GM19238 (cell line): ENCODE results near the gene A2ML1.
"Not testable (repeated sequence)": the region's sequence is repeated elsewhere in the genome, so short reads cannot be mapped to it uniquely, and the experiment has no call there.

Source experiments
- DNase-seq: peaks from one replicate; pipeline ENCODE4 v3.0.0; 2011; ENCODE audit warnings: low spot score; ENCODE audit not compliant: insufficient read length

Gene A2ML1

DNA sequence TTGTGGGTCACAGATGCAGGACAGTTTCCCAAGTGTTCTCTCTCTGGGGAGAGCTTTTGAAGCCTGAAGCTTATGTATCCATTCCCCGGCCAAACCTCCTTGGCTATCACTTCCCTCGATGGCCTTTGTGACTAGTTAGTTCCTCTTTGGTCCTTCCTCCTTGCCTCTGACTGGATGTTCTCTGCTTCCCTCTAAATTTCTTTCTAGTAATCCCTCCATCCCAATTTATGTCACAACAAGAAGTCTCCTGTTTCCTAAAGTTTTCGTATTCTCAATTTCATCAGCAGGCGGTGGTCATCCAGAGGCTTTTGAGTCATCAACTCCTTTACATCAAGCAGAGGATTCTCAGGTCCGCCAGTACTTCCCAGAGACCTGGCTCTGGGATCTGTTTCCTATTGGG is 27.5 kb downstream of the A2ML1 start:
- no peak for DNase-seq

DNA sequence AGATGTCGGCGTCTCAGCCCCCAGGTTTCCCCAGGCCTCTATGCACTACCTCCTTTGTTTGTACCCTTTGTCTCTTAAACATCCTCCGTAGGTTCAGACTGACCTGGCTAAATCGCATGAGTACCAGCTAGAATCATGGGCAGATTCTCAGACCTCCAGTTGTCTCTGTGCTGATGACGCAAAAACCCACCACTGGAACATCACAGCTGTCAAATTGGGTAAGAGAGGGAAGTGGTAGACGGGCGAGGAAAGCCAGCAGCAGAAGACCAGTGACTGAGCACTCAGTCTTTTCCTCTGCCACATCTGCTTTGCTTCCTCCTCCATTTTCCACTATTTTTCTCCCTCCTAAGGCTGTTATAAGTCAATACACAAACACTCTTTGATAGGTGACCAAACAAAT is 29.7 kb downstream of the A2ML1 start:
- no peak for DNase-seq

DNA sequence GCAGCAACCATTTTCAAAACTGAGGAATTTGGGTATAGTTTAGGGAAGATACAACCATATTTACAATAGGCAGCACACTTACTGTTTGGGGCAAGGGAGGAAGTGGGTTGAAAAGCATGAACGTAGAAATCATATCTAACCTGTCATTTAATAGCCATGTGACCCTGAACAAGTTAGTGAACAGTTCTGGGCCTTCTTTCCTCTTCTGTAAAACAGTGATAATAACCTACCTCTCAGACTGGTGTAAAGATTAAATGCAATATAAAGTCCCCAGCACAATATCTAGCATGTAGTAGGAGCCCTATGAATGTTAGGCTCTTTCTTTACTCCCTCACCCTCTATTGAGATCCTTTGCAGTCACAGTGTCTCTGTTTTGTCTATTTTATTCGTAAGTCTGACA is 33.5 kb downstream of the A2ML1 start:
- no peak for DNase-seq

DNA sequence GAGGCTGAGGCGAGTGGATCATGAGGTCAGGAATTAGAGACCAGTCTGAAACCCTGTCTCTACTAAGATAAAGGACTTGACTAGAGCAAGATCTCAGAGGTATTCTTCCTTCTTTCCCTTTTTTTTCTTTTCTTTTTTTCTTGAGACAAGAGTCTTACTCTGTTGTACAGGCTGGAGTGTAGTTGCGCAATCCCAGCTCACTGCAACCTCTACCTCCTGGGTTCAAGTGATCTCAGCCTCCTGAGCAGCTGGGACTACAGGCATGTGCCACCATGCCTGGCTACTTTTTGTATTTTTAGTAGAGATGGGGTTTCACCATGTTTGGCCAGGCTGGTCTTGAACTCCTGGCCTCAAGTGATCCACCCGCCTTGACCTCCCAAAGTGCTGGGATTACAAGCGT is 37.0 kb downstream of the A2ML1 start:
- DNase-seq = not testable (repeated sequence)

DNA sequence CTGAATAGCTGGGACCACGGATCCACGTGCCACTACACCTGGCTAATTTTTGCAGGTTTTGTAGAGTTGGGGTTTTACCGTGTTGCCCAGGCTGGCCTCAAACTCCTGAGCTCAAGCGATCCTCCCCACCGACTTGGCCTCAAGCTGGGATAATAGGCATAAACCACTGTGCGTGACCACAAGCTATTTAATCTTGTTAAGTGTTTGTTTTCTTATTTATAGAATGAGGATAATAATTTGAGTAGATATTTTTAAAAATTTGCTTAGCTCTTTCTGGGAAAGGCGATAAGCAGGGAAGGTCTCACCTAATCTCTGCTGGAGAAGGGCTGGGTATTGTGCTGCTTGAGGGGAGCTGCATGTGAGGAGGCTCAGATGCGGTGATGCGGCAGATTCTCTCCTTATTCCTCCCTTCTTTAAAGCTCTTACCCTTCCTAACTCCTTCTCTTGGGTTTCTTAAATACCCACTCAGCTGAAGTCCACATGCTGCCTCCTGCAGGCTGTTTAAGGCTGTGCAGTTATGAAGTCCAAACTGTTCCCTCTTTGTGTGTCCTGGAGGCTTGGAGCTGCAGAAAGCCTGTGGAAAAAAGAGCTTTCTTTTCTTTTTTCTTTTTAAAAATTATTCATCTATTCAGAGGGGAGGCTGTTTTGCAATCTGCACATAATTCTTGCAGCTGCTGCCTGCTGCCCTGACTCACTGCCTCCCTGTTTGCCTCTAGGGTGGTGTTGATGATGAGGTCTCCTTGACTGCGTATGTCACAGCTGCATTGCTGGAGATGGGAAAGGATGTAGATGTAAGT is 37.9 kb downstream of the A2ML1 start:
- no peak for DNase-seq

DNA sequence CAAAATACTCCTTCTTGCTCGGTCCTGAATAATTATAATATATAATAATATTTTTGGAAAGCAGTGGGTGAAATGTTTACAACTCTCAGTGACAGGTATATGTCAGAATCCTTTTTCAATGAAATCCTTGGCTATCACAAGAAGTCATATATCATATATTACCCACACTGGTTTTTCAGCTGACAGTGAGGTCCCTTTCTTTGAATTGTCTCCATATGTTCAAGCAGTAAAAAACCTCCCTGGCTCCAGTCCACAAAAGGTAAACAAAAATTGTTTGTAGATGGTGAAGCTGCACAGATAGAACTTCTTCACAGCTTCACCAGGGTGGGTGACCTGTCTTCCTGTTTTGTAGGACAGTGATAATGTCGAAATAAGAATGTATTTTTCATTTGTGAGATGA is 44.0 kb downstream of the A2ML1 start:
- no peak for DNase-seq

DNA sequence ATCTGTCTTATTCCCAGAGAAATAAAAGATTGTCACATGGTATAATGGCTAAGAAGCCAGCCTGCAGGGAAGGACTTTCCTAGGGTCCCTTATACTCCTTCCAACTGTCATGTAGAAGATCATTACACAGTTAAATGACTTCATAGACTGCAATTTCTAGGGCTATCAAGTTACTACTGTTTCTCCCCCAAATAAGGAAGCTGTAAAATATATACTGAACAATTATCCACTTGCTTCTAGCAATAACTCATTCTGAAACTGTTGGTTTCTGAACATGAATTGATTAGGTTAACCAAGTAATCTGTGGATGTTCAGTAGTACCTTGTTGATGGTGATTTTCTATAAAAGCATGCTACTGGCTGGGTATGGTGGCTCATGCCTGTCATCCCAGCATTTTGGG is 44.6 kb downstream of the A2ML1 start:
- no peak for DNase-seq

DNA sequence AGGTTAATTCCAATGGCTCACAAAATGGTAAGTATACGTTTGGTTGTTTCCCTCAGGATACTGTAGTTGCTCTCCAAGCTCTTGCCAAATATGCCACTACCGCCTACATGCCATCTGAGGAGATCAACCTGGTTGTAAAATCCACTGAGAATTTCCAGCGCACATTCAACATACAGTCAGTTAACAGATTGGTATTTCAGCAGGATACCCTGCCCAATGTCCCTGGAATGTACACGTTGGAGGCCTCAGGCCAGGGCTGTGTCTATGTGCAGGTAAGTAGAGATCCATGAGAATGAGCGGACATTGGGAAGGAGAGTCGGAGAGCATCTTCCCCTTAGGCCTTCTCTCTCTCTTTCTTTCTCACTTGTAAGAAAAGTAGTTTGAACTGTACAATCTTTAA is 45.4 kb downstream of the A2ML1 start:
- DNase-seq = no peak

DNA sequence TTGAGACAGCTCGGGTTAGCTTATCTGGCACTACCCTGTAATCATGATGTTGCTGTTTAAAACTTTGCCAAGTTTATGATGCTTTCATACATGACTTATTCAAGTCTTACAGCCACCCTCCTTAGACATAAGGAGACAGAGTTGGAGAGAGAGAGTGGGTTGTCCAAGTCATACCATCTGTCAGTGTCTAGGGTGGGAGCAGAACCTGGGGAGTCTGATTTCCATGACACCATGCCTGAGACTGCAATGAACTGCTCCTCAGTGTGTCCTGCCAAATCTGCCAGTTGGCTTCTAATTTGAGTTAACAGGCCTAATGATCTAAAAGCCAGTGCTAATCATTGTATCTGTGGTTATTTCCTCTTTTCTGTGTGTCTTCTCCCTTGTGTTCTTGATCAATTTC is 48.2 kb downstream of the A2ML1 start:
- no peak for DNase-seq

DNA sequence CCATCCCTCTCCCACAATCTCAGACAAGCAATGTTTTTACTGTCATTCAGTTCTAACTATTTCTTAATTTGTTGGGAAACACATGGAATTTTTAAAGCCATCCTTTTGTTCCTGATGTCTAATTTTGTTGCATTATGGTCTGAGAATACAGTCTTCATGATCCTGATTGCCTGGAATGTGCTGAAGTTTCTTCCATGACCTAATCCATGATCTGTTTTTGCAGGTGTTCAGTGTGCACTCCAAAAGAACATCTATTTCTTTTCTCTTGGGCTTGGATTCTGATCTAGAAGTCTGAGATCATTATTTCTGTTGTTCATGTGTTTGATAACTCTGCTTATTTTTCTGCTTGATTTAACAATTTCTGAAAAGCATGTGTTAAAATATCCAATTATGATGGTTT is 48.6 kb downstream of the A2ML1 start:
- DNase-seq = no peak

DNA sequence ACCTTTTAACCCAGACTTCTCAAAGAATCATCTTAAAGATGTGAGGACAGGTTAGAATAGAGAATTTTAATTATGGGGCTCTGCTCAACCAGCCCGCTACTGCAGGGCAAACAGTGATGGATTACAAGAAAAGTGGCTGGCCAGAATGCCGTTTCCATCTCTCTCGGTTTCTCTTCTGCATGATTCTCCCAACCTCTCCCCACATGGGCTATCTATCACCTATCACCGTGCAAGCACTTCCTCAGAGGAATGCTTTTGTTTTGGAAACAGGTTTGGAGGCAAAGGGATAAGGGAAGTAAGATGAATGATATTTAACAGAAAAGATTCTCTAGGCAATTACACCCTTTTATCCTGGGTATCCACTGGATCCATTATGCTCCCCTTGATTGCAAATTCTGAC is 54.5 kb downstream of the A2ML1 start:
- no peak for DNase-seq

DNA sequence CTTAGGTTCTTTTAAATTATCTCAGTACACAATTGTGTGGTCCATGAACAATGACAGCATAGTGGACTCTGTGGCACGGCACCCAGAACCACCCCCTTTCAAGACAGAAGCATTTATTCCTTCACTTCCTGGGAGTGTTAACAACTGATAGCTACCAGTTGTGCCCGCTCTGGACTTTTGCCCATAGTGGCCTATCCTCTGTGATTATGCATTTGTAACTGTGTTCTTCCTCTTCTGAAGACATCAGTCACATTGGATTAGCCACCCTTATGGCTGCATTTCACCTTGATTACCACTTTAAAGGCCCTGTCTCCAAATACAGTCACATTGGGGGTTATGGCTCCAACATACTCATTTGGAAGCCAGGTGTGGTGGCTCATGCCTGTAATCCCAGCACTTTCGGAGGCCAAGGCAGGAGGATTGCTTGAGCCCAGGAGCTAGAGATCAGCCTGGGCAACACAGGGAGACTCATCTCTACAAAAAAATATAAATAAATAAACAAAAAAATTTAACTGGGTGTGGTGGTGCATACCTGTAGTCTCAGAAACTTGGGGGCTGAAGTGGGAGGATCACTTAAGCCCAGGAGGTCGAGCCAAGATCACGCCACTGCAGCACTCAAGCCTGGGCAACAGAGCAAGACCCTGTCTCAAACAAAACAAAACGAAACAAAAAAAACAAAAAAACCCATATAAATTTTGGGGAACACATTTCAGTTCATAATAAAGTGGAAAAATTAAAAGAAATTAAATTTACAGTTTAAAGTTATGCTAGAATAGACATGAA is 64.3 kb downstream of the A2ML1 start:
- no peak for DNase-seq

DNA sequence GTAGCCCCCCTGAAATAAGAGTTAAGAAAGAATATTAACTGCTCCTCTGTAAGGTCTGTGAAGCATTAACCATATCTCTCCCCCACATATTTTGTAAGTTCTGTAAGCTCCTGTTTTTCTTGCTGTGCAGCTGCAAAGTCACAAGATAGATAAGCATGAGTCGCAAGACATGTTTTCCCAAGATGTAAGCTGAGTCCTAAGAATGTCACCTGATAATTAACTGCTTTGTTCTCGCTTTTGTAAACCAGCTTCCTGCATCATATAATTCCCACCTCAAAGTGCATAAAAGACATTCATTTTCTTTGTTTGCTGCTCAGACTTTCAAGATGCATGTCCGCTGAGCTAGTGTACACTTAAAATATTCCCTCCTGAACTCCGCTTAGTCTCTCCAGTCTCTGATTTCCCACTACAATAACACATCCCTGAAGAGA is 64.9 kb downstream of the A2ML1 start:
- no peak for DNase-seq

DNA sequence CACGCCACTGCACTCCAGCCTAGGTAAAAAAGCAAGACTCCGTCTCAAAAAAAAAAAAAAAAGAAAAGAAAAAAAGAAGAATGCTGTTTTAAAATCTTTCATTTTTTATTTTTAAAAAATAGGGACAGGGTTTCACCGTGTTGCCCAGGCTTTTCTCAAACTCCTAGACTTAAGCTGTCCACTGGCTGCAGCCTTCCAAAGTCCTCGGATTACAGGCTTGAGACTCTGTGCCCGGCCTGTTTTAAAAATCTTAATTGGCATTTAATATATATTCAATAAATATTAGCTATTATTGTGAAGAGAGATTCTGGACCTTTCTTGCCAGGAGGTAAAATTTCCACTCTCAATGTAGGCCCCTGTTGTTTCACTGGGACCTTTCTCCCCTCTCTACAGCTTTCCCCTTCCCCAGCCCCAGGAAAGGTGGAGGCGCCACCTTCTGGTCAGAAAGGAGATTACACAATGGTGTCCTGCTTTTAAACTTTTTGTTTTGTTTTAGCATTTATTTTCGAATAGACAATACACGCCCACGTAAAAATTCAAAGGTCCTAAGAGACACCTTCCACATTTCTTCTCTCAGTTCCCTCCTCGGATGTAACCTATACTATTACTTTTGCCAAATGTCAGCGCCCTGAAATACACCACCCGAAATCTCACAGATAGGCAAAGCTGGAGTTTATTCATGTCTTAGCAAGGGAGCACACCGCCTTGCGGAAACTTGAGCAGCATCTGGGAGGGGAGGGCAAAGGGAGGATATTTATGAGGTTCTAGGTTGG is 68.1 kb downstream of the A2ML1 start:
- DNase-seq = peak; percentile 46

DNA sequence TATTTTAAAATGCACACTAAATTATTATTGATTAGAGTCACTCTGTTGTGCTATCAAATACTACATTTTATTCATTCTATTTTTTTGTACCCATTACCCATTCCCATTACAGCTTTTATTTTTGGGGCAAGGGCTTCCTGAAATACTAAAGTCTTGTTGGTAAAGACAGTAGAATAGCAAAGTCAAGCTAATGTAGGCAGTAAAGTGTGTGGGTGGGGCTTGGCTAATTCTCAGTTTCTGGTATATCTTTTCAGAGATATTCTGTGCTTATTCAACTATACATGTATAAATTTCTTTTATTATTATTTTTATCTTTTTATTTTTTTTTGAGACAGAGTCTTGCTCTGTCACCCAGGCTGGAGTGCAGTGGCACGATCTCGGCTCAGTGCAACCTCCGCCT is 69.6 kb downstream of the A2ML1 start:
- no peak for DNase-seq

DNA sequence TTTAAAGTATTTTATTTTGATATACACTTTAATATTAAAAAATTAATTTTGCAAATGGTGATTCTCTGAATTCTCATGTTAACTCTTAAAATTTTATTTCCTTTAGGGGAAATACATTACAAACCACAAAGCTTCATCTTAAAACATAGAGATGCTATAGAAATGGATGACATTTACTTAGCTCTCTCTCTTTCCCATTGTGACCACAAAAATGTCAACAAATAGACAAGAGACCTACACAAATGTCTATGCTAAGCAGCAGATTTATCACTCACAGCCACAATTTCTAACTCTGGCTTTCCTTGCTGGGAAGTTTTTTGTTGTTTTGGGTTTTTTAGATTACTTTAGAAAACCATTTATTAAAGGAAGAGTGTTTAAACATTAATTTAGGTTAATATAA is 72.0 kb downstream of the A2ML1 start:
- no peak for DNase-seq

DNA sequence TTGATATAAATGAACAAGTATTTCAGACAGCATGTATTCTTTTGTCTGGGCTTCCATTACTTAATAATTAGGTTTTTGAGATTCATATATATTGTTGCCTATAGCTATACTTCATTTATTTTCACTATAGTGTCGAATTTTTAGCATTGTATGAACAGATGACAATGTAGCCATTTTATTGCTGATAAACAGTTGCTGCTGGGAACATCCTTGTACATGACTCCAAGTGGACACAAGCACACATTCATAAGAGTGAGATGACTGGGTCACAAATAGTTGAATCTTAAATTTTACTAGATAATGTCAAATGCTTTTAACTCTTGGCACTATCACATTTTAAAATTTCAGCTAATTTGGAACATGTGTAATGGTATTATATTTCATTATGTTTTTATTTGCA is 72.6 kb downstream of the A2ML1 start:
- DNase-seq = no peak

DNA sequence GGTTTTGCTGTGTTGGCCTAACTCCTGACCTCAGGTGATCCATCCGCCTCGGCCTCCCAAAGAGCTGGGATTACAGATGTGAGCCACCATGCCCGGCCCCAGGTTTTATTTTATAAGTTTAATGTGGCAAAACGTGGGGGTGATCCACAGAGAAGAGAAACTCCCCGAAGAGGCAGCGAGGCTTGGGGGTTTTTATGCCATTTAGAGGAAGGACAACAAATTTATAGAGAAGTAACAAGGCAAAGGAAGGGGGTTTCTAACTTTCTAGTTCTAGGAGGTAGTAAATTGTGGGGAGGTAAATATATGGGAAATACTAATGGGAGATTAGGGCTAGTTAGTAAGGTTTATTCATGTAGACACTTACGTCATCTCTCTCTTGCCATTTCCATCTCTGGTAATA is 74.7 kb downstream of the A2ML1 start:
- no peak for DNase-seq

DNA sequence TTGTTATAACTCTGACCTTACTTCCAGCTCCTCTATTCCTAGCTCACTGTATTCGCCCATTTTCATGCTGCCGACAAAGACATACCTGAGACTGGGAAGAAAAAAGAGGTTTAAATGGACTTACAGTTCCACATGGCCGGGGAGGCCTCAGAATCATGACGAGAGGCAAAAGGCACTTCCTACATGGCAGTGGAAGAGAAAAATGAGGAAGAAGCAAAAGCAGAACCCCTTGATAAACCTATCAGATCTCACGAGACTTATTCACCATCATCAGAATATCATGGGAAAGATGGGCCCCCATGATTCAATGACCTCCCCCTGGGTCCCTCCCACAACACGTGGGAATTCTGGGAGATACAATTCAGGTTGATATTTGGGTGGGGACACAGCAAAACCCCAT is 77.4 kb downstream of the A2ML1 start:
- no peak for DNase-seq

DNA sequence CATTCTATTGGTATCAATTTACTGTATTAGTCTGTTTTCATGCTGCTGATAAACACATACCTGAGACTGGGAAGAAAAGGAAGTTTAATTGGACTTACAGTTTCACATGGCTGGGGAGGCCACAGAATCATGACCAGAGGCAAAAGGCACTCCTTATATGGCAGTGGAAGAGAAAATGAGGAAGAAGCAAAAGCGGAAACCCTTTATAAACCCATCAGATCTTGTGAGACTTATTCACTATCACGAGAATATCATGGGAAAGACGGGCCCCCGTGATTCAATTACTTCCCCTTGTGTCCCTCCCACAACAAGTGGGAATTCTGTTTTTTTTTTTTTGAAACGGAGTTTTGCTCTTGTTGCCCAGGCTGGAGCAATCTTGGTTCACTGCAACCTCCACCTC is 80.3 kb downstream of the A2ML1 start:
- not testable (repeated sequence) for DNase-seq

DNA sequence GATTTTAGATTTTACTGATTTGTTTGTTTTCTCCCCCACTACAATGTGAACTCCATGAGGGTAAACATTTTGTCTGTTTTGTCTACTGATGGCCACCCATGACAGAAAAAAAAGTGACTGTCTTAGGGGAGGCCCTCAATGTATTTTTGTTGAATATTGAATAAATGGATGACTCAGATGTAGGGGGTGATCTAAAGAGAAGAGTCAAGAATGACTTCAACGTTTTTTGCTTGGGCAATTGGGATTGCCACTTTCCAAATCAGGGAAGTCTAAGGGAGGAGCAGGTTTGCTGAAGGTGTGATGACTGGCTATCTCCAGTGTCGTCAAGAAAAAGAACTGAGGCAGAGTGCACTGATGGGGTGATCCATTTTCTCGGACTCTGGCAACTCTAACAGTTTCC is 81.2 kb downstream of the A2ML1 start:
- DNase-seq = no peak

DNA sequence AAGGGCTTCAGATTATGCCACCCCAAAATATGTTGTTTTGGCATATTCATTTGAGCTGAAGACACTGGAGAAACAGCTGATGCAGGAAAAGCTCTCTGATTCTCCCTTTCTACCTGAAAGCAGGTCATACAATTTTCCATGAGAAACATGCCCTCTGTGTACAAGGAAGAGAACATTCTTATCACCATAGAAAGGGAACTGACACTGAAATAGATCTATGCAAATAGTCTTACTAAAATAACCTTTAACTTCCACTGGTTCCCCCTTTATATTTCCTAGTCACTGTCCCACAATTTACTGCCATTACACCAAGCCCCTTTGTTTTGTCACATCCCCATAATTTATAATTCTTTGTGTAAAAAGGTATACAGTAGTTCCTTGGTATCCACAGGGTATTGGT is 82.2 kb downstream of the A2ML1 start:
- DNase-seq = no peak
